ENCODE data around the gene CUTC.

Gene CUTC

DNA sequence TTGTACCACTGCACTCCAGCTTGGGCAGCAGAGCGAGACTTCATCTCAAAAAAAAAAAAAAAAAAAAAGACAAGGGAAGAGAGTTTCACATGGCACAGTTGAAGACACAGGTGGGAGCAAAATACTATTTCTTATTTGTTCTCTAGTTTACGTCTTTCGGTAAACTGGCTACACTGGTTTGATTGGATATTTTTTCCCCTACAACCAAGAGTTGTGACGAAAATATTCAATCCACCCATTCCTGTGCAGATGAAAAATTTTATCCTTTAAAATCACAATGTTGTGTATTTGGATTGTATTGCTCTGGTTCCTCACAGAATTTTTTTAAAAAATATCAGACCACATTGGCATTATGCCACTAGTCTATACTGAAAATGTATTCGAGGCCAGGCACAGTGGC, 35.9 kb downstream of the CUTC start:
- TF ChIP-seq EZH2phosphoT487 (IDR thresholded peaks at IDR 0.05; ENCODE audit: low read length) = no peak
- TF ChIP-seq, protein P1, sequence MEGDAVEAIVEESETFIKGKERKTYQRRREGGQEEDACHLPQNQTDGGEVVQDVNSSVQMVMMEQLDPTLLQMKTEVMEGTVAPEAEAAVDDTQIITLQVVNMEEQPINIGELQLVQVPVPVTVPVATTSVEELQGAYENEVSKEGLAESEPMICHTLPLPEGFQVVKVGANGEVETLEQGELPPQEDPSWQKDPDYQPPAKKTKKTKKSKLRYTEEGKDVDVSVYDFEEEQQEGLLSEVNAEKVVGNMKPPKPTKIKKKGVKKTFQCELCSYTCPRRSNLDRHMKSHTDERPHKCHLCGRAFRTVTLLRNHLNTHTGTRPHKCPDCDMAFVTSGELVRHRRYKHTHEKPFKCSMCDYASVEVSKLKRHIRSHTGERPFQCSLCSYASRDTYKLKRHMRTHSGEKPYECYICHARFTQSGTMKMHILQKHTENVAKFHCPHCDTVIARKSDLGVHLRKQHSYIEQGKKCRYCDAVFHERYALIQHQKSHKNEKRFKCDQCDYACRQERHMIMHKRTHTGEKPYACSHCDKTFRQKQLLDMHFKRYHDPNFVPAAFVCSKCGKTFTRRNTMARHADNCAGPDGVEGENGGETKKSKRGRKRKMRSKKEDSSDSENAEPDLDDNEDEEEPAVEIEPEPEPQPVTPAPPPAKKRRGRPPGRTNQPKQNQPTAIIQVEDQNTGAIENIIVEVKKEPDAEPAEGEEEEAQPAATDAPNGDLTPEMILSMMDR (IDR thresholded peaks at IDR 0.05; ENCODE audit: low read length) = no peak
- no peak for TF ChIP-seq EZH2 (optimal IDR thresholded peaks at IDR 0.05; ENCODE audit: low read depth, low read length)
- no peak overlapping the region for H3K27ac ChIP-seq (ENCODE audit: low read length)

DNA sequence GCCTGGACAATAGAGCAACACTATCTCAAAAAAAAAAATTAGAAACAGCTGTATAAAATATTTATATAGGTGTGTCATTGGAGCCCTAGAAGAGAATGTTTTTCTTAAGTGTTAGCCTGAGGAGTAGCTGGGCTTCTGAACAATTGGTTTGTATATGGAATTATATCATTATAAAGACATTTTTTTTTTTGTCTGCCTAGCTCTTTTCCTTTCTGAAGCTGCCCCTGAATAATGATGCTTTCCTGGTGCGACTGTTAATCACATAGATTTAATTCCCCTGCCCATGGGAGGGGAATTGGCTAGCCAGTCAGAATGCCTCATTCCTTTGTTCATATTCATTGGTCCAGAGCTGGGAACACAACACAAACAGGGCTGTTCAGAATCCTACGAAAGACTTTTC, 36.5 kb downstream of the CUTC start:
- H3K9me3 ChIP-seq (replicated peaks; ENCODE audit: insufficient read depth, low read length) = no peaks in the 10 kb centered on the region
- no peaks in the 10 kb centered on the region for H3K36me3 ChIP-seq (replicated peaks; ENCODE audit: insufficient read depth, low read length)
- H3K9me2 ChIP-seq (replicated peaks; ENCODE audit: insufficient read depth, low read length) = no peaks in the 10 kb centered on the region
- H3K4me3 ChIP-seq (ENCODE audit: low read length) = no peak overlapping the region
- no peaks in the 10 kb centered on the region for H3K79me2 ChIP-seq (ENCODE audit: low read length)
- no peak for DNase-seq
- H4K20me1 ChIP-seq (ENCODE audit: insufficient read depth, low read length) = no peaks in the 10 kb centered on the region
- H3K27me3 ChIP-seq (replicated peaks; ENCODE audit: insufficient read depth, low read length) = no peaks in the 10 kb centered on the region
- H3K9ac ChIP-seq (ENCODE audit: low read length) = no peak overlapping the region
- no peak overlapping the region for H2AFZ ChIP-seq (ENCODE audit: low read length)
- TF ChIP-seq EZH2phosphoT487 (IDR thresholded peaks at IDR 0.05; ENCODE audit: low read length) = no peak
- TF ChIP-seq, protein P1 (IDR thresholded peaks at IDR 0.05; ENCODE audit: low read length) = no peak
- no peak for TF ChIP-seq EZH2 (optimal IDR thresholded peaks at IDR 0.05; ENCODE audit: low read depth, low read length)
- H3F3A ChIP-seq (ENCODE audit: insufficient read depth, low read length) = no peaks in the 10 kb centered on the region
- no peak overlapping the region for H3K27ac ChIP-seq (ENCODE audit: low read length)
- no peak overlapping the region for H3K4me2 ChIP-seq (ENCODE audit: low read depth, low read length)
- no peaks in the 10 kb centered on the region for H3K4me1 ChIP-seq (ENCODE audit: low read length)

More for the DNA sequence above, 35.9 kb downstream of the CUTC start:
- Histone ChIP-seq H3K9me3 (replicated peaks; ENCODE audit: insufficient read depth, low read length) (no peaks in the 10 kb centered on the region), H3K27me3 (replicated peaks; ENCODE audit: insufficient read depth, low read length) (no peaks in the 10 kb centered on the region), H3K79me2 (ENCODE audit: low read length) (no peaks in the 10 kb centered on the region), H4K20me1 (ENCODE audit: insufficient read depth, low read length) (no peaks in the 10 kb centered on the region), H3K36me3 (replicated peaks; ENCODE audit: insufficient read depth, low read length) (no peaks in the 10 kb centered on the region), H2AFZ (ENCODE audit: low read length) (no peak overlapping the region), H3K9ac (ENCODE audit: low read length) (no peak overlapping the region), H3F3A (ENCODE audit: insufficient read depth, low read length) (no peaks in the 10 kb centered on the region), H3K4me2 (ENCODE audit: low read depth, low read length) (no peak overlapping the region), H3K9me2 (replicated peaks; ENCODE audit: insufficient read depth, low read length) (no peaks in the 10 kb centered on the region), H3K4me1 (ENCODE audit: low read length) (no peaks in the 10 kb centered on the region), H3K4me3 (ENCODE audit: low read length) (no peak overlapping the region)
- DNase-seq = no peak

- no peaks in the 10 kb centered on the region for H3K9me2 ChIP-seq (replicated peaks; ENCODE audit: insufficient read depth, low read length)
- H3K9me3 ChIP-seq (replicated peaks; ENCODE audit: insufficient read depth, low read length) = no peaks in the 10 kb centered on the region
Observed at GRCh38 chr10:99769706-99770105, 37.7 kb downstream of the CUTC start.

More at GRCh38 chr10:99769706-99770105, 37.7 kb downstream of the CUTC start:
- H2AFZ ChIP-seq (ENCODE audit: low read length) = no peak overlapping the region
- H4K20me1 ChIP-seq (ENCODE audit: insufficient read depth, low read length) = no peaks in the 10 kb centered on the region
- TF ChIP-seq, protein P1 (IDR thresholded peaks at IDR 0.05; ENCODE audit: low read length) = no peak
- no peak for TF ChIP-seq EZH2 (optimal IDR thresholded peaks at IDR 0.05; ENCODE audit: low read depth, low read length)
- TF ChIP-seq EZH2phosphoT487 (IDR thresholded peaks at IDR 0.05; ENCODE audit: low read length) = no peak
- H3K27me3 ChIP-seq (replicated peaks; ENCODE audit: insufficient read depth, low read length) = no peaks in the 10 kb centered on the region
- no peaks in the 10 kb centered on the region for H3K79me2 ChIP-seq (ENCODE audit: low read length)
- DNase-seq = no peak
- H3K9ac ChIP-seq (ENCODE audit: low read length) = no peak overlapping the region
- H3K27ac ChIP-seq (ENCODE audit: low read length) = no peak overlapping the region
- no peaks in the 10 kb centered on the region for H3F3A ChIP-seq (ENCODE audit: insufficient read depth, low read length)
- H3K4me2 ChIP-seq (ENCODE audit: low read depth, low read length) = no peak overlapping the region
- H3K4me3 ChIP-seq (ENCODE audit: low read length) = no peak overlapping the region
- no peaks in the 10 kb centered on the region for H3K36me3 ChIP-seq (replicated peaks; ENCODE audit: insufficient read depth, low read length)
- H3K4me1 ChIP-seq (ENCODE audit: low read length) = no peaks in the 10 kb centered on the region

Measured in MM.1S (cell line).